K562 (cell line): ENCODE measurements around the gene NEK4. TPM values are rescaled to one million over a fixed set of nuclear protein-coding genes. Genes with fewer than 3 reads are reported as not detected.

Source experiments
- ATAC-seq: fragments of 200-7000 bp; cut with Tn5 transposase; 3 replicates; pipeline ENCODE4 v1.9.1; 2020; ENCODE audit warnings: moderate library complexity
- BruUV-seq: library from RNA; stranded (reverse); fragments of 400-500 nt; replicated peaks from 2 replicates; lab custom pipeline; 2021; lab: Mats Ljungman, UMichigan
- CTCF ChIA-PET: fragments of 300-600 bp; formaldehyde crosslinking; extraction: SDS; loops from one replicate; lab custom pipeline; 2021; ENCODE audit warnings: low intra/inter-chr PET ratio; lab: Yijun Ruan, JAX
- POLR2A ChIA-PET: fragments of 300-600, 350-650 bp; sonication (Branson Sonifier 250); formaldehyde crosslinking; extraction: SDS; loops from one replicate; lab custom pipeline; 2021; ENCODE audit warnings: antibody characterized with exemption, inconsistent platforms; lab: Yijun Ruan, JAX
- DNase-seq, 4 experiments: peaks; one replicate each; pipeline versions ENCODE4 v3.0.0 to v3.0.0-alpha.2; 2011 to 2018; ENCODE audit warnings: low spot score in 3 of 4, mixed read lengths in 3 of 4; ENCODE audit errors: extremely low read depth in 1 of 4
- FAIRE-seq: peaks from 2 replicates; lab custom pipeline; 2011; peaks lifted over from hg19 to GRCh38; lab: Jason Lieb, UNC
- H2AFZ ChIP-seq: 2 replicates; pipeline ENCODE4 v1.6.0; 2011; ENCODE audit warnings: low read depth, low read length, control low read depth, inconsistent platforms
- H3K27ac ChIP-seq: fragments of 200-600 bp; 3 replicates; pipeline ENCODE4 v1.8.0; 2011; ENCODE audit warnings: low read depth, mild to moderate bottlenecking, control low read depth, inconsistent platforms, low read length, moderate library complexity, mixed read lengths; ENCODE audit errors: extremely low read depth
- H3K27me3 ChIP-seq, 2 experiments: fragments of 300-600 bp in 1 of 2; 2 replicates in 1 of 2; 3 replicates in 1 of 2; pipeline versions ENCODE4 v1.6.0 to v1.8.0; 2011; ENCODE audit warnings: inconsistent platforms in 2 of 2, low read length in 2 of 2, mild to moderate bottlenecking in 1 of 2, mixed read lengths in 1 of 2, moderate library complexity in 1 of 2; ENCODE audit not compliant: control insufficient read depth in 2 of 2, insufficient read depth in 2 of 2
- H3K36me3 ChIP-seq: fragments of 300-600 bp; 3 replicates; pipeline ENCODE4 v1.8.0; 2011; ENCODE audit warnings: mild to moderate bottlenecking, low read length, inconsistent platforms; ENCODE audit not compliant: control insufficient read depth, insufficient read depth
- H3K4me1 ChIP-seq, 2 experiments: fragments of 200-600 bp in 1 of 2; replicated peaks in 1 of 2; 2 replicates in 1 of 2; 3 replicates in 1 of 2; pipeline versions ENCODE4 v1.5.1 to v1.8.0; 2011; ENCODE audit warnings: inconsistent platforms in 2 of 2, low read length in 2 of 2, mild to moderate bottlenecking in 1 of 2, mixed read lengths in 1 of 2, moderate library complexity in 1 of 2; ENCODE audit not compliant: control insufficient read depth in 2 of 2, insufficient read depth in 2 of 2
- H3K4me2 ChIP-seq: 2 replicates; pipeline ENCODE4 v1.6.1; 2011; ENCODE audit warnings: low read length, control low read depth, inconsistent platforms, mixed read lengths; ENCODE audit not compliant: insufficient read depth
- H3K4me3 ChIP-seq: fragments of 200-600 bp; sonication (generic), shearing (Covaris generic); 2 replicates; pipeline ENCODE4 v1.5.1; 2016; ENCODE audit warnings: control low read depth, inconsistent platforms
- H3K79me2 ChIP-seq: fragments of 200-600 bp; 3 replicates; pipeline ENCODE4 v1.8.0; 2011; ENCODE audit warnings: low read length, inconsistent platforms; ENCODE audit not compliant: control insufficient read depth, insufficient read depth
- H3K9ac ChIP-seq, 2 experiments: 2 replicates each; pipeline versions ENCODE4 v1.6.0 to v1.6.1; 2011; ENCODE audit warnings: low read depth in 2 of 2, low read length in 2 of 2, control low read depth in 1 of 2, inconsistent platforms in 1 of 2, mild to moderate bottlenecking in 1 of 2, mixed read lengths in 1 of 2; ENCODE audit not compliant: insufficient read depth in 1 of 2
- H3K9me1 ChIP-seq: one replicate; pipeline ENCODE4 v1.6.0; 2011; ENCODE audit warnings: inconsistent platforms, mild to moderate bottlenecking, low read length, moderate library complexity; ENCODE audit not compliant: control insufficient read depth, insufficient read depth
- H3K9me3 ChIP-seq: replicated peaks from 2 replicates; pipeline ENCODE4 v1.5.1; 2011; ENCODE audit warnings: low read depth, low read length, inconsistent platforms; ENCODE audit not compliant: control insufficient read depth, insufficient read depth
- H4K20me1 ChIP-seq: replicated peaks from 2 replicates; pipeline ENCODE4 v1.6.1; 2011; ENCODE audit warnings: low read length, inconsistent platforms, mixed read lengths; ENCODE audit not compliant: control insufficient read depth, insufficient read depth
- ATF3 ChIP-seq, 2 experiments: fragments of 450-650 bp in 1 of 2; sonication (generic) in 1 of 2; formaldehyde crosslinking in 1 of 2; IDR thresholded peaks in 1 of 2; conservative IDR thresholded peaks in 1 of 2; 2 replicates each; pipeline versions ENCODE4 v1.6.1 to v1.8.1; 2016 to 2023; ENCODE audit warnings: mild to moderate bottlenecking in 2 of 2, moderate library complexity in 2 of 2, inconsistent platforms in 1 of 2, missing genetic modification reagents in 1 of 2
- BMI1 ChIP-seq: fragments of 150-350 bp; IDR thresholded peaks from 2 replicates; pipeline ENCODE4 v1.6.1; 2014; ENCODE audit warnings: low read length
- CCAR2 ChIP-seq: fragments of 200-400 bp; formaldehyde crosslinking; IDR thresholded peaks from 2 replicates; pipeline ENCODE4 v1.6.1; 2017; ENCODE audit warnings: mild to moderate bottlenecking, low read depth, low read length
- KLF10 ChIP-seq: fragments of 250-450 bp; sonication (Bioruptor Pico); IDR thresholded peaks from 2 replicates; pipeline ENCODE4 v1.6.1; 2021; ENCODE audit warnings: matching md5 sums
- LARP7 ChIP-seq: fragments of 450-650 bp; IDR thresholded peaks from 2 replicates; pipeline ENCODE4 v1.6.1; 2016
- LEF1 ChIP-seq: fragments of 450-650 bp; IDR thresholded peaks from 2 replicates; pipeline ENCODE4 v1.6.1; 2016; ENCODE audit warnings: mild to moderate bottlenecking
- MBD2 ChIP-seq: sonication (generic); IDR thresholded peaks from 2 replicates; pipeline ENCODE4 v1.6.1; 2016; ENCODE audit warnings: low read depth, borderline replicate concordance
- MIER1 ChIP-seq: fragments of 450-650 bp; IDR thresholded peaks from 2 replicates; pipeline ENCODE4 v1.6.1; 2016; ENCODE audit warnings: antibody characterized with exemption, mild to moderate bottlenecking, low read depth
- MYC ChIP-seq, 2 experiments: fragments of 250-450 bp in 1 of 2; sonication (Bioruptor Pico) in 1 of 2; IDR thresholded peaks; 2 replicates each; pipeline versions ENCODE4 v1.5.1 to v1.6.1; 2012 to 2021; ENCODE audit warnings: low read depth in 2 of 2, borderline replicate concordance in 1 of 2, improper control_type of control experiment in 1 of 2, low read length in 1 of 2, mild to moderate bottlenecking in 1 of 2, moderate library complexity in 1 of 2
- RBM22 ChIP-seq: fragments of 200-400 bp; formaldehyde crosslinking; IDR thresholded peaks from 2 replicates; pipeline ENCODE4 v1.6.1; 2018; ENCODE audit warnings: low read length, low read depth; ENCODE audit not compliant: poor library complexity, severe bottlenecking
- RUNX1 ChIP-seq: sonication (generic); IDR thresholded peaks from 2 replicates; pipeline ENCODE4 v1.6.1; 2016; ENCODE audit warnings: antibody characterized with exemption, low read depth
- SAP30 ChIP-seq: fragments of 200-600 bp; sonication (generic); IDR thresholded peaks from 2 replicates; pipeline ENCODE4 v1.6.1; 2012; ENCODE audit warnings: borderline replicate concordance, low read depth, mild to moderate bottlenecking, moderate library complexity, low read length, control low read depth, inconsistent platforms; ENCODE audit not compliant: insufficient read depth, poor library complexity, severe bottlenecking
- SREBF2 ChIP-seq: sonication (generic); formaldehyde crosslinking; IDR thresholded peaks from 2 replicates; pipeline ENCODE4 v1.4.0; 2020; ENCODE audit warnings: mild to moderate bottlenecking, missing genetic modification reagents
- SRSF1 ChIP-seq: fragments of 200-400 bp; formaldehyde crosslinking; IDR thresholded peaks from 2 replicates; pipeline ENCODE4 v1.6.1; 2017; ENCODE audit warnings: mild to moderate bottlenecking, low read depth, low read length, moderate library complexity
- ZBTB8A ChIP-seq: fragments of 450-650 bp; IDR thresholded peaks from 2 replicates; pipeline ENCODE4 v1.6.1; 2018; ENCODE audit warnings: mild to moderate bottlenecking, moderate library complexity; ENCODE audit not compliant: partially characterized antibody
- ZFX ChIP-seq: sonication (generic); formaldehyde crosslinking; IDR thresholded peaks from 2 replicates; pipeline ENCODE4 v1.8.0; 2022; ENCODE audit warnings: mild to moderate bottlenecking, missing genetic modification reagents, moderate library complexity
- ZNF24 ChIP-seq: fragments of 450-650 bp; IDR thresholded peaks from 2 replicates; pipeline ENCODE4 v1.6.1; 2016
- ZNF695 ChIP-seq: fragments of 450-650 bp; formaldehyde crosslinking; IDR thresholded peaks from 2 replicates; pipeline ENCODE4 v1.4.0; 2020; ENCODE audit warnings: mild to moderate bottlenecking, moderate library complexity
- ZSCAN32 ChIP-seq: fragments of 450-650 bp; formaldehyde crosslinking; IDR thresholded peaks from 2 replicates; pipeline ENCODE4 v1.4.0; 2020; ENCODE audit warnings: mild to moderate bottlenecking, moderate library complexity
- WGBS: fragments of 100-300 bp; shearing (Covaris generic); methylation state at CpG from one replicate; pipeline ENCODE4 v1.1.6; 2016; ENCODE audit warnings: low coverage, mixed read lengths; ENCODE audit not compliant: insufficient coverage; ENCODE audit errors: missing lambda C conversion rate; 5-methylcytosine and 5-hydroxymethylcytosine counted together
- in situ Hi-C: fragments of 300-500 bp; cut with MboI; formaldehyde crosslinking; loops from 4 replicates; pipeline ENCODE4 v1.15.0; 2018; ENCODE audit warnings: inconsistent platforms, mixed read lengths
- intact Hi-C: fragments of 100-400 bp; cut with micrococcal nuclease; formaldehyde crosslinking; loops from 2 replicates; pipeline ENCODE4 v1.14.2; 2022
- polyA plus RNA-seq, 8 experiments: library from polyadenylated mRNA; depleted of rRNA in 4 of 8; stranded (reverse) in 5 of 8; unstranded in 3 of 8; fragments of >200 nt; fragmentation: Nextera tagmentation in 2 of 8; fragmentation: Illumina TruSeq in 1 of 8; extraction: Ambion mirVana in 2 of 8; extraction: Trizol in 1 of 8; gene quantifications; 2 replicates each; pipeline versions ENCODE4 v1.2.1 to v1.2.3, GENCODE V29; 2011 to 2014; ENCODE audit warnings: inconsistent platforms in 1 of 8, missing spikeins in 1 of 8
- total RNA-seq, 7 experiments: library from RNA; depleted of rRNA in 6 of 7; stranded (reverse); fragments of >200 nt in 6 of 7; fragmentation: Illumina TruSeq in 2 of 7; extraction: Trizol in 2 of 7; gene quantifications; 2 replicates each; pipeline versions ENCODE4 v1.2.1 to v1.2.3, GENCODE V29; 2011 to 2021; ENCODE audit warnings: low replicate concordance in 1 of 7

The NEK4 gene
- total and polyA plus RNA-seq, 9 of the 15 experiments (the other 6 are each of a cell fraction or from before 2014, with no cell fraction given): 5.8 to 23.1 (median 16.6) TPM

- no peak for DNase-seq
- no peaks in the 10 kb centered on the region for H3K9me3 ChIP-seq
- no peak overlapping the region for H3K27ac ChIP-seq
- POLR2A ChIA-PET: no interaction called here
- intact Hi-C loops (no loop called here), in situ Hi-C loops (no loop called here)
- H3K9ac ChIP-seq: no peak overlapping the region
- no peak for FAIRE-seq
- no TSS peak for BruUV-seq
- no peaks in the 10 kb centered on the region for H3K36me3 ChIP-seq
- TF ChIP-seq SREBF2 (CRISPR knock-in tag): no peak
- TF ChIP-seq MYC (IDR thresholded peaks at IDR 0.05; ENCODE audit: low read depth, low read length): no peak
- no peak for TF ChIP-seq MYC (CRISPR knock-in tag; IDR thresholded peaks at IDR 0.05; ENCODE audit: borderline replicate concordance, low read depth)
- TF ChIP-seq ZNF695 (CRISPR knock-in tag): no peak
- no peak for TF ChIP-seq ZSCAN32 (CRISPR knock-in tag)
- TF ChIP-seq KLF10 (CRISPR knock-in tag): no peak
- TF ChIP-seq ATF3 (IDR thresholded peaks at IDR 0.05): no peak
- no peak for TF ChIP-seq ATF3 (CRISPR knock-in tag; conservative IDR thresholded peaks at IDR 0.05)
- no peak for TF ChIP-seq MIER1
- no peak for TF ChIP-seq SRSF1
- no peak for TF ChIP-seq SAP30
- TF ChIP-seq RBM22: no peak
- no peak for TF ChIP-seq BMI1
- TF ChIP-seq ZBTB8A: no peak
- no peak for TF ChIP-seq RUNX1
- no peak for TF ChIP-seq CCAR2
- TF ChIP-seq MBD2: no peak
- no peak for TF ChIP-seq ZFX
- no peak for TF ChIP-seq ZNF24
- TF ChIP-seq LEF1: no peak
- no peak for TF ChIP-seq LARP7
- peaks cover 0 to 60% of the 10 kb centered on the region in 2 experiments; a peak in 4 of 5 replicates for H3K27me3 ChIP-seq
- no peak overlapping the region for H3K4me2 ChIP-seq
- 2% methylated on average over 7 of the region's 8 CpGs for WGBS
- no peaks in the 10 kb centered on the region for H3K79me2 ChIP-seq
- ATAC-seq: no peak
- H4K20me1 ChIP-seq: no peaks in the 10 kb centered on the region
- no peak overlapping the region for H3K4me3 ChIP-seq
- CTCF ChIA-PET: no interaction called here
- peaks cover 0 to 5% of the 10 kb centered on the region in 2 experiments; a peak in 1 of 5 replicates for H3K4me1 ChIP-seq
- H2AFZ ChIP-seq: no peak overlapping the region
- H3K9me1 ChIP-seq: no peaks in the 10 kb centered on the region
These were observed 43.1 kb upstream of the NEK4 start for GRCh38 chr3:52813810-52814209.
